Endothelial cell of hepatic sinusoid (primary cell): ENCODE results near the gene MMD.
"Not testable (repeated sequence)": the region's sequence is repeated elsewhere in the genome, so short reads cannot be mapped to it uniquely, and the experiment has no call there.

Source experiments
- in situ Hi-C: cut with HindIII; loops from 2 replicates; pipeline ENCODE4 v1.10.0; 2017; ENCODE audit warnings: low sequenced_read_pairs

Gene MMD

GRCh38 chr17:55444471-55445441, 23.1 kb upstream of the MMD start:
- in situ Hi-C loops, result loop anchor here (5.0 kb wide), 2 partner anchors 38 to 77 kb away; no protein-coding TSS in a partner anchor

GRCh38 chr17:55443904-55444303, 22.3 kb upstream of the MMD start:
- in situ Hi-C loops, result loop anchor here (5.0 kb wide), 1 partner anchor 77 kb away; no protein-coding TSS in a partner anchor

GRCh38 chr17:55442953-55443683, 21.5 kb upstream of the MMD start:
- in situ Hi-C loops, result loop anchor here (5.0 kb wide), 1 partner anchor 76 kb away; no protein-coding TSS in a partner anchor

GRCh38 chr17:55442462-55442861, 20.8 kb upstream of the MMD start:
- in situ Hi-C loops, result loop anchor here (5.0 kb wide), 1 partner anchor 75 kb away; no protein-coding TSS in a partner anchor

- in situ Hi-C loops, result loop anchor here (5.0 kb wide), 1 partner anchor 74 kb away; no protein-coding TSS in a partner anchor
Measured at GRCh38 chr17:55441544-55441943, 19.9 kb upstream of the MMD start.

GRCh38 chr17:55440391-55440790, 18.8 kb upstream of the MMD start:
- in situ Hi-C loops, result loop anchor here (5.0 kb wide), 1 partner anchor 73 kb away; no protein-coding TSS in a partner anchor

- in situ Hi-C loops, result no loop called here
Measured at GRCh38 chr17:55437159-55437605, 15.5 kb upstream of the MMD start.

GRCh38 chr17:55436224-55437158, 14.9 kb upstream of the MMD start:
- in situ Hi-C loops, result no loop called here

GRCh38 chr17:55435408-55435807, 13.8 kb upstream of the MMD start:
- in situ Hi-C loops, result no loop called here

GRCh38 chr17:55434721-55435120, 13.1 kb upstream of the MMD start:
- in situ Hi-C loops, result no loop called here

GRCh38 chr17:55433629-55434422, 12.2 kb upstream of the MMD start:
- in situ Hi-C loops, result no loop called here

- in situ Hi-C loops, result no loop called here
Measured at GRCh38 chr17:55433029-55433628, 11.5 kb upstream of the MMD start.

- in situ Hi-C loops, result no loop called here
Measured at GRCh38 chr17:55432358-55433028, 10.9 kb upstream of the MMD start.

- in situ Hi-C loops, result not testable (repeated sequence)
Measured at GRCh38 chr17:55431914-55432313, 10.3 kb upstream of the MMD start.

GRCh38 chr17:55430541-55431288, 9.1 kb upstream of the MMD start:
- in situ Hi-C loops, result no loop called here

GRCh38 chr17:55427587-55427882, 5.9 kb upstream of the MMD start:
- in situ Hi-C loops, result no loop called here

- in situ Hi-C loops, result no loop called here
Measured at GRCh38 chr17:55426851-55427586, 5.4 kb upstream of the MMD start.
